Activated CD4-positive, alpha-beta T cell treated with anti-CD3 and anti-CD28 coated beads, Interleukin-2, amount 10 ng/mL, durations not matched to agents 24 days and 14 days (primary cell): Measurements from ENCODE around the gene SLC25A10. TPM values are rescaled to one million over a fixed set of nuclear protein-coding genes. Genes with fewer than 3 reads are reported as not detected.
"Not testable (repeated sequence)": the region's sequence is repeated elsewhere in the genome, so short reads cannot be mapped to it uniquely, and the experiment has no call there.

Experiments used
- DNase-seq: peaks from one replicate; pipeline ENCODE4 v3.0.0; 2022
- H3K27ac Mint-ChIP-seq: one replicate; pipeline ENCODE4 v1.8.0; 2022; ENCODE audit warnings: mild to moderate bottlenecking, mixed read lengths
- H3K27me3 Mint-ChIP-seq: one replicate; pipeline ENCODE4 v1.8.0; 2022; ENCODE audit warnings: mixed read lengths
- H3K36me3 Mint-ChIP-seq: one replicate; pipeline ENCODE4 v1.8.0; 2022; ENCODE audit warnings: low read depth, mild to moderate bottlenecking, mixed read lengths
- H3K4me1 Mint-ChIP-seq: one replicate; pipeline ENCODE4 v1.8.0; 2021; ENCODE audit warnings: mixed read lengths
- H3K4me3 Mint-ChIP-seq: one replicate; pipeline ENCODE4 v1.8.0; 2022; ENCODE audit warnings: mild to moderate bottlenecking, moderate library complexity, mixed read lengths
- H3K9me3 Mint-ChIP-seq: one replicate; pipeline ENCODE4 v1.8.0; 2021; ENCODE audit warnings: mixed read lengths
- intact Hi-C: fragments of 100-400 bp; cut with micrococcal nuclease; formaldehyde crosslinking; loops from one replicate; pipeline ENCODE4 v1.15.1; 2023
- total RNA-seq: library from RNA; stranded (reverse); gene quantifications from 2 replicates; pipeline ENCODE4 v1.2.3, GENCODE V29; 2022

Gene SLC25A10
- total RNA-seq, 1 donor from 2014 or later, result 52.7 TPM

DNA sequence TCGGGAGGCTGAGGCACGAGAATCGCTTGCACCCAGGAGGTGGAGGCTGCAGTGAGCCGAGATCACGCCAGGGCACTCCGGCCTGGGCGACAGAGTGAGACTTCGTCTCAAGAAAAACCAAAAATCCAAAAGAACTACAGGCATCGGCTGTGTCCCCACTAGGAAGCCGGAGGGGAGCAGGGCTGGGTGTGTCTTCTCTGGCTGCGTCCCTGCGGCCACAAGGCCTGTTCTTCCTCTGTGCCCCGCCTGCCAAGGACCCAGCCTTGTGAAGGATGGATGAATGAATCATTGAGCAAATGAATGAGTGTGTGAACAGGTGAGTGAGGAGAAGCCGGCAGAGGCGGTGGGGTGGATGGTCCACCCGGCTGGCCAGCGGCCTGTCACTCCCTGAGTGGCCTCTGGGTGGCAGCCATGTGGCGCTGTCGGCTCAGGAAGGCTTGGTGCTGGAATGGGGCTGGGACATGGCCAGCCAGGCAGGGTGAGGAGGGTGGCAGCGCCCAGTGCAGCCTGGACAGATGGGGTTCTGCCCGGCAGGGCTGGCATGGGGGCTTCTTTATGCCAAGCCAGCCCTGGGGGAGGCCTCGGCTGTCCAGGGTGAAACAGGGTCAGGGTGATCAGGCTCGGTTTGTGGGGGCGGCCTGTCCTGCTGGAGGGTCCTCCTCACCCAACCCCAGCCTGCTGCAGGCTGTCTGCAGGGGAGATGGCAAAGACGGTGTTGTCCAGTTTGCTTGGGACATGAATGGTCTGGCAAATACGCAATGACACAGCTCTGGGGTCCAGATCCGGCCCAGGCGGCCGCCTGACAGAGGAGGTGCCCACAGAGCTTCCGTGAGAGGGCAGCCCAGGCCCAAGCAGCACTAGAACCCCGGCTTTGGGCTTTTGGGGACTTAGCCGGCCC lies 21.7 kb downstream of the SLC25A10 start:
- Mint-ChIP-seq H3K36me3 (no peaks in the 10 kb centered on the region), H3K27ac (no peak overlapping the region), H3K27me3 (peaks cover 19% of the 10 kb centered on the region), H3K4me3 (no peak overlapping the region), H3K4me1 (peaks cover 11% of the 10 kb centered on the region), H3K9me3 (no peaks in the 10 kb centered on the region)
- DNase-seq, result peak; percentile 92
- intact Hi-C loops, result no loop called here

DNA sequence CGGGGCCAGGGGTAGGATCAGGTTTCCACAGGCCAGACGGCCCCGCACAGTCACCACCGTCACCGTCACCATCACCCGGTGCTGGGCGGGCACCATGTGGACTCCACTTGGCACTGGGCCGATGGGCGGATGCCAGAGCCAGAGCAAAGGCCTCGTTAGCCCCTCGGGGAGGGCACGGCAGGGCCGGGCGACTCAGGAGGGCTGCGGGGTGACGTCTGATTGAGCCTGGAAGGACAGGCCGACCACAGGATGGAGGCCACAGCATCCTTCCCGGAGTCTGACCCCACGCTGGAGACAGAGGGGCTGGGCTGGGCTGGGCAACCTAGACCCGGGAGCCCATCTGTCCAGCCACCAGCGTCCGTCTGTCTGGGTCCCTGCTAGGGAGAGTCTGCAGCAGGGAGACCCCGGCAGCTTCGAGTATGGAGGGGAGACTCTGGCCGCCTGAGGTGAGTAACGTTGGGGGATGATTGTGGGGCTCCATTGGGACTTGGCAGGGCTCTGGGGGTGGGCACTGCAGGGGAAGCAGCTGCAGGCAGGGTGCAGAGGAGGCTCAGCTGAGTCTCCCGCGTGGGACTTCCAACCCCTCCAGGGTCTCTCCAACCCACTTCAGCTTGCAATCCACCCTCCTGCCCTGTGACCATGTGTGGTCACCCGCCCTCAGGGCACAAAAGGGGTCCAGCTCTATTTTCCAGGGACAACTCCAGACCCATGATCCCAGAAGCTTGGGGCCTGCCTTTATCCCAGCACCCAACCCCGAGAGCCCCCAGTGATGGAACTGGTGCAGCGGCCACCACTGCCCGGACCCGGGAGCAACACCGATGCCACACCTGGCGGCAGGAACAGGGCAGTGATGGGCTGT lies 22.6 kb downstream of the SLC25A10 start:
- no peaks in the 10 kb centered on the region for H3K36me3 Mint-ChIP-seq
- H3K27ac Mint-ChIP-seq, result no peak overlapping the region
- H3K4me3 Mint-ChIP-seq, result no peak overlapping the region
- H3K9me3 Mint-ChIP-seq, result no peaks in the 10 kb centered on the region
- intact Hi-C loops, result no loop called here
- DNase-seq, result no peak
- peaks cover 19% of the 10 kb centered on the region for H3K27me3 Mint-ChIP-seq
- H3K4me1 Mint-ChIP-seq, result peaks cover 11% of the 10 kb centered on the region

DNA sequence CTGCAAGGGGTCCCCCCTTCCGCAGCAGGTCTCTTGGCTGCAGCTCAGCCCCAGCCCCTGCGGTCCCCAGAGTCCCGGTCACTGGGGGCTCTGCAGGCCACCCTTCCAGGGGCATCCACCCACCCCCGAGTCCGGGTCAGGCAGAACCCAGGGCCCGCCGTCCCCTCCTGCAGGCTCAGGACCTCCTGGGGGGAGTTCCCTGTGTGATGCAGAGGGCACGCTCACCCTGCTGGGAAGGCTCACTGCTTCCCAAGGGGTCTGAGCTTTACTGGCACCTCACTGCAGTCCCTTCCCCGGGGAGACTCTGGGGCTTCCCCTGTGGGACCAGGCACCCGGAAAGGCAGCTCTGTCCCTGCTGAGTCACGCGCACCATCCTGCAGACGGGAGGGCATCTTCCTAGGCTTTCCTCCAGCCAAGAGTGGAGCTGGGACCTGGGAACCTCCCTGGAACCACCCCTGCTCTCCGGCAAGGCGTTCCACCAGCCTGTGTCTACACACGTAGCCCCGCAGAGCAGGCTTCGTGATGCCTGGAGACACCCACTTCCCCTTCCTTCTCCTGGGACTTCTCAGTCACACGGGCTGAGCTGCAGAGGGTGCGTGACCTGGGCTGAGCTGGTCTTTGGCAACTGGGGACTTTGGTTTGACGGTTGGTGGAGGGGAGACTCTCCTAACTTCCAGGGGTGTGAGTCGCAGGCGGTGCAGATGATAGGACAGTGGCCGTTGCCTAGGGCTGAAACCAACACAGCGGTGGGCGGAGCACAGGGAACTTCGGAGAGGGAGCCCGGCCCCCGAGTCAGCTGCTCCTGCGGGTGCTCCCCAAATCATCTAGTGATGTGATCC lies 23.4 kb downstream of the SLC25A10 start:
- intact Hi-C loops, result no loop called here
- Mint-ChIP-seq H3K4me1 (peaks cover 11% of the 10 kb centered on the region), H3K36me3 (no peaks in the 10 kb centered on the region), H3K9me3 (no peaks in the 10 kb centered on the region), H3K27me3 (peaks cover 19% of the 10 kb centered on the region), H3K27ac (no peak overlapping the region), H3K4me3 (peak overlapping the region; percentile 72)
- peak; percentile 76 for DNase-seq

DNA sequence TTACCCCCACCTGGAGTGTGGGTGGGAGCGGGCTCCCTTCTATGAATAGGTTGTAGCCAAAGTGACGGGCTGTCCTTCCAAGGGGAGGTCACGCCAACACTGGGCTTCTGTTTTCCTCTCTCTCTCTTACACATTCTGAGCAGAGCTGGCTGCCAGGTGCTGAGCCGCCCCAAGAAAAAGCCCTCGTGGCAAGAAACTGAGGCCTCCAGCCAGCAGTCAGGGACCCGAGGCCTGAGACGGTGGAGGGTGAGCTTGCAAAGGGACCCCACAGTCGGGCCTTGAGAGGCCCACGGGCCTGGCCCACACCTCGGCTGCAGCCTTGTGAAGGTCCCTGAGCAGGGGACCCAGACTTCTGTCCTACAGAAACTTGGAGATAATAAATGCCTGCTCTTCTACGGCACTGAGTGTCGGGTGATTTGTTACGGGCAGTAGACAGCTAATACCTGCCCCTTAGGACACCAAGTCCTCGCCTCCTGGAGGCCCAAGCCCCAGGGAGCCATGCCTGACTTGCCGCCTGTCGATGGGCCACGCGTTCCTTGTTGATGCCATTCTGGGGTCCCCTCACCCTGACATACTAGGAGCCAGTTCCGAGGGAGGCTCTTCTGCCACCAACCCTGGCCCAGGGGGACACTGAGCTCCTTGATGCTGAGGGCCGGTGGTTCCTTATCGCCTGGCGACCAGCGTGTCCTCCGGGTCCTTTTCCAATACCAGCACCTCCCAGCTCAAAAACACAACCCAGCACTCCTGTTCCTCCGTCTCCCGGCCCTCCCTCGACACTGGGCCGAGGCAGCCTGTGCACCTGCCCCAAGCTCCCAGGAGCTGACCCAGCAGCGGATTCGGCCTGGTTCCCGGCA lies 26.1 kb downstream of the SLC25A10 start:
- no peak for DNase-seq
- Mint-ChIP-seq H3K27ac (no peak overlapping the region), H3K27me3 (peaks cover 14% of the 10 kb centered on the region), H3K9me3 (no peaks in the 10 kb centered on the region), H3K4me3 (no peak overlapping the region), H3K4me1 (peaks cover 11% of the 10 kb centered on the region), H3K36me3 (no peaks in the 10 kb centered on the region)
- intact Hi-C loops, result no loop called here

DNA sequence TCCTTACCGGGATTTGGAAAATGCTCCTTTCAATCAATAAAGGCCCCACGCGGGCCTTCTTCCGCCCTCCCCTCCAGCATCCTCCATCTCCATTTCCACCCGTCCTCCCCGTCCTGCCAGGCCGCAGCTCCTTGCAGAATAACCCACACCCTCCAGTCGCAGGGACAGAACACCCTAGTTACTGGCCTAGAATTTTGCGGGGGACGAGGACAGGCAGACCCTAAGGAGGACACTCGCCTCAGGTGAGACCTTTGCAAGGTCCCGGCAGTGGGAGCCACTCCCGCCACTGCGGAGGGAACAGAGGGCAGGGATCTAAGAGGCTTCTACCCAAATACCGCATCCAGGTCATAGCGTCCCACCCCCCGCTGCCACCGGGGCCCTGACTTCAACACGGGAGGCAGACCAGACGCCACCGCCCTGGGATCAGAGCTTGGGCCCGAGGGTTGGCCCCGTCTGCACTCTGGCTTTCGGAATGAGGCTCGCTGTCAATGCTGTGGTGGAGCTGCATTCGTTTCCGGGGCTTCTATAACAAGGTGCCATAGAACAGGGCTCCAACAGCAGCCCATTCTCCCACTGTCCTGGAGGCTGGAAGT lies 26.8 kb downstream of the SLC25A10 start:
- peaks cover 10% of the 10 kb centered on the region for H3K27me3 Mint-ChIP-seq
- intact Hi-C loops, result no loop called here
- peaks cover 8% of the 10 kb centered on the region for H3K4me1 Mint-ChIP-seq
- H3K4me3 Mint-ChIP-seq, result no peak overlapping the region
- no peaks in the 10 kb centered on the region for H3K36me3 Mint-ChIP-seq
- no peak for DNase-seq
- H3K27ac Mint-ChIP-seq, result no peak overlapping the region
- H3K9me3 Mint-ChIP-seq, result no peaks in the 10 kb centered on the region

DNA sequence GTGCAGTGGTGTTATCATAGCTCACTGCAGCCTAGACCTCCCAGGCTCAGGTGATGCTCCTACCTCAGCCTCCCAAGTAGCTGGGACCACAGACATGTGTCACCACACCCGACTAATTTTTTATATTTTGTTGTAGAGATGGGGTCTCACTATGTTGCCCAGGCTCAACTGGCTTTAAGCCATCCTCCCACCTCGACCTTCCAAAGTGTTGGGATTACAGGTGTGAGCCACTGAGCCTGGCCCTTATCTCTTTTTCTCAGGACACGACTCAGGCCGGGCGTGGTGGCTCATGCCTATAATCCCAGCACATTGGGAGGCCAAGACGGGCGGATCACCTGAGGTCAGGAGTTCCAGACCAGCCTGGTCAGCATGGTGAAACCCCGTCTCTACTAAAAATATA lies 27.5 kb downstream of the SLC25A10 start:
- intact Hi-C loops, H3K4me1 Mint-ChIP-seq, H3K27me3 Mint-ChIP-seq, H3K9me3 Mint-ChIP-seq, DNase-seq, H3K27ac Mint-ChIP-seq, H3K36me3 Mint-ChIP-seq, H3K4me3 Mint-ChIP-seq: not testable (repeated sequence)

DNA sequence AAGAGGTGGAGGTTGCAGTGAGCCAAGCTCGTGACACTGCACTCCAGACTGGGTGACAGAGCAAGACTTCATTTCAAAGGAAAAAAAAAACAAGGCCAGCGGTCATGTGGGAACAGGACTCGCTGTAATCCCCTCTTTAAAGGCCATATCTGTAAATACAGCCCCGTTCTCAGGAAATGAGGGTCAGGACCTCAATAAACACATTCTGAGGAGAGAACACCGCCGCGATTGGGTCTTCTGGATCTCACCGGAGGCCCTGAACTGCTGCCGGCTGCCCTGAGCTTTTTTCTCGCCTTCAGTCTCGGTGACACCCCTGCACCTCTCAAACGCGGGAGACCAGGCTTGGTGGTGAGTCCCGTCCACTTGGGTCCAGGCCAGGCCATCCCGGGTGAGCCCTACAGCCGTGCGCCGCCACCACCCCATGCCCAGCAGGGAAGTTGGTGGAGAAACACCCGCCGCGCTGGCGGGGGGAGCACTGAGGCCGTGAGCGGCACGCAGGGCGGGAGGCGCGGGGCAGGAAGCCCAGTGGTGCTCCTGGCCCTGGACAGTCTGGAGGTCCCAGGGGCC lies 28.4 kb downstream of the SLC25A10 start:
- intact Hi-C loops, result no loop called here
- no peak overlapping the region for H3K27ac Mint-ChIP-seq
- no peaks in the 10 kb centered on the region for H3K36me3 Mint-ChIP-seq
- peaks cover 10% of the 10 kb centered on the region for H3K27me3 Mint-ChIP-seq
- no peak overlapping the region for H3K4me3 Mint-ChIP-seq
- no peaks in the 10 kb centered on the region for H3K9me3 Mint-ChIP-seq
- H3K4me1 Mint-ChIP-seq, result peaks cover 7% of the 10 kb centered on the region
- no peak for DNase-seq

DNA sequence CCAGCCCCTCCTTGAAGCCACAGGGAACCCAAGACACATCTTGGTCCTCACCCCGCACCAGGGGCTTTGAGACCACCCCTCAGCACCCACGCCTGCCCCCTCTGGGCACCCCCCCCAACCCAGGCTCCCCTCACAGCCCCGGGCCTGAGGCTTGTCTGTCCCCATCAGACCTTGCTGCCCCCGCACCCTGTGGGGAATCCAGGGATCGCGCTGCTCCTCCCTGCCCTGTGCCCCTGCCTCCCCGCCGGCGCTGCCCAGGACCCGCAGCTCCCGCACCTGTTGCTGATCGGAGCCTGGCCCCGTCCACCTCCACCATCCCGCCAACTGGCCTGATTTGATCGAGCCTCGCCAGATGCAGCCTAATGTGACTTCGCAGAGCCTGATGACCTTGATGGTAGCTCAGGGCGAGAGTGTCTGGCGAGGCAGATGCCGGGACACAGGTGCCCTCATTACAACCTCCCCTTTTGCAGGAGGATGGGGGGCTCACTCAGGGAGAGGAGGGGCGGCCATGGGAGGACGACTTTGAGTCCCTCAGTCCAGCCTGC lies 29.0 kb downstream of the SLC25A10 start:
- DNase-seq, result no peak
- intact Hi-C loops, result no loop called here
- peaks cover 8% of the 10 kb centered on the region for H3K27me3 Mint-ChIP-seq
- H3K36me3 Mint-ChIP-seq, result no peaks in the 10 kb centered on the region
- no peak overlapping the region for H3K4me3 Mint-ChIP-seq
- peaks cover under 1% of the 10 kb centered on the region for H3K4me1 Mint-ChIP-seq
- H3K9me3 Mint-ChIP-seq, result no peaks in the 10 kb centered on the region
- H3K27ac Mint-ChIP-seq, result no peak overlapping the region

DNA sequence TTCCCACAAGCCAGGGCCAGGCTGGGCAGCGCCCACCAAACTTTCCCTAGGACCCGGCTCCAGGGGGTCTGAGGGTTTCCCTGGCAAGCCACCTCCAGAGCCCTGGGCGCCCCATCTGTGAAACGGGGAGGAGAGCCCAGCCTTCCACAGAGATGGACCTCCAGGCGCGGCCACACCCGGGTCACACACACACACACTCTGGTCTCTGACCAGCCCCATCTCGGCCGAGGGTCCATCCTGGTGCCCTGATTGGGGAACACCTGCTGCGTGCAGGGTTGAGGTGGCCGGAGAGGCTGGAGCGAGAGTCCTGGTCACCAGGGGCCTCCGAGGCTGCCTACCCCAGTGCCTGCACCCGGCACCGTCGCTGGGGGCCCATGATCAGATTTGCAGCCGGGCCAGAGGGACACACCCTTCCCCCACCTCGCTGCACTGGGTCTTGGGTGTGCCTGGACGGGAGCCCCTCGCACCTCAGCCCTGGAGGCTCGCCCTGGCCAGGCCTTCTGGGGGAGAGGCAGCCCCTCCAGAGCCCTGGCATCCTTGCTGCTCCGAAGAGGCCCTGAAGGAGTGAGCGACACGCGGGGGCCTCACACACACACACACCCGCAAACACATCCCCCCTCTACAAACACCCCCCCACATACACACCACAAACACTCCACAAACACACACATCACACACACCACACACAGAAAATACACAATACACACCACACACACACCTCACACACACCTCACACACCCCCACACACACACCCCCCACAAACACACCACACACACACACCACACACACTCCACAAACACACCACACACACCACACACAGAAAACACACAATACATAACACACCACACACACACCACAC lies 29.7 kb downstream of the SLC25A10 start:
- no peaks in the 10 kb centered on the region for H3K9me3 Mint-ChIP-seq
- H3K4me3 Mint-ChIP-seq, result no peak overlapping the region
- no peaks in the 10 kb centered on the region for H3K4me1 Mint-ChIP-seq
- peaks cover 8% of the 10 kb centered on the region for H3K27me3 Mint-ChIP-seq
- no peak overlapping the region for H3K27ac Mint-ChIP-seq
- no peaks in the 10 kb centered on the region for H3K36me3 Mint-ChIP-seq
- no peak for DNase-seq
- intact Hi-C loops, result no loop called here
